Ammon's horn (tissue), 1 donor: ENCODE measurements around the gene ALDH1L1.

ENCODE experiments used
- DNase-seq: peaks from one replicate; pipeline ENCODE4 v3.0.0-alpha.2; 2016; ENCODE audit warnings: low spot score

The ALDH1L1 gene

GRCh38 chr3:126054870-126055269, 125.5 kb downstream of the ALDH1L1 start:
- no peak for DNase-seq

GRCh38 chr3:126053949-126054569, 126.3 kb downstream of the ALDH1L1 start:
- no peak for DNase-seq
